Stimulated activated CD4-positive, alpha-beta T cell treated with anti-CD3 and anti-CD28 coated beads, Interleukin-1b, Interleukin-23, amount 100 ng/mL, for 24 hours (primary cell): ENCODE measurements around the gene SLC34A3.
"Not testable (repeated sequence)": the region's sequence is repeated elsewhere in the genome, so short reads cannot be mapped to it uniquely, and the experiment has no call there.

Experiments used
- DNase-seq, 4 experiments: peaks; one replicate each; pipeline ENCODE4 v3.0.0-alpha.2; 2020; ENCODE audit warnings: low read depth in 4 of 4, low spot score in 1 of 4

The SLC34A3 gene

GRCh38 chr9:137228968-137229896 lies 1.5 kb upstream of the SLC34A3 start:
- no peak for DNase-seq

DNA sequence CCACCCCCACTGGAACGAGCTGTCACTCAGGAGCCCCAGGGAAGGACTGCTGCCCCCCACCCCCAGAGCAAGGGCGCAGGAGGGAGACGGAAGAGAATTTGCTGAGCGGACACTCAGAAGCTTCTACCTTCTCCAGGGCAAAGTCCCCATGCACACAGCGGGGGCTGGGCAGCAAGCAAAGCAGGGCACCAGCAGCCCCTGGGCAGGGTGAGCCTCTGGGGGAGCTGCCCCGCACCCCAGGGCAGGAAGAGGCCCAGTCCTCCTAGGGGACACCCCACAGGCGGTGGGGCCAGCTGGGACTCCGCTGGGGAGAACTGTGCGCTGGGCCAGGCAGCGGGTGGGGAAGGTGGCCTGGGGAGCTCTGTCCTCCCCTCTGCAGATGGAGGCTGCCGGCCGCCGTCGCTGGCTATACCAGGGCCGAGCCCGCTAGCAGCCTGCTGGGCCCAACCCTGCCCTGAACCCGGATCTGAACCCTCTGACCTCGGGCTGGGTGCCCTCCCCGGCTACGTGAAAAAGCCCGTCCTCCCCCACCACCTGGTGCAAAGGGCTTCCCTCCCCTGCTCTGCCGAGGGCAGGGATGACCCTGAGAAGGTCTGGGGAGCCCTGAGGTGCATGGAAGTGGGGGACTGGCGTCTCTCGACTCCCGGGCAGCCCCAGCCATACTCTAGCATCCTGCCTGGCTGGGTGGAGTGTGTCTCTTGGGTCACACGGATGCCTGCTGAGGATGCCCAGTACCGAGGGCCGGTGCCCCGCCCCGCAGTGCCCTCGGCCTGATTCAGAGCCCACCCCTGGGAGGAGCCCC lies 597 bp upstream of the SLC34A3 start:
- DNase-seq = no peak

DNA sequence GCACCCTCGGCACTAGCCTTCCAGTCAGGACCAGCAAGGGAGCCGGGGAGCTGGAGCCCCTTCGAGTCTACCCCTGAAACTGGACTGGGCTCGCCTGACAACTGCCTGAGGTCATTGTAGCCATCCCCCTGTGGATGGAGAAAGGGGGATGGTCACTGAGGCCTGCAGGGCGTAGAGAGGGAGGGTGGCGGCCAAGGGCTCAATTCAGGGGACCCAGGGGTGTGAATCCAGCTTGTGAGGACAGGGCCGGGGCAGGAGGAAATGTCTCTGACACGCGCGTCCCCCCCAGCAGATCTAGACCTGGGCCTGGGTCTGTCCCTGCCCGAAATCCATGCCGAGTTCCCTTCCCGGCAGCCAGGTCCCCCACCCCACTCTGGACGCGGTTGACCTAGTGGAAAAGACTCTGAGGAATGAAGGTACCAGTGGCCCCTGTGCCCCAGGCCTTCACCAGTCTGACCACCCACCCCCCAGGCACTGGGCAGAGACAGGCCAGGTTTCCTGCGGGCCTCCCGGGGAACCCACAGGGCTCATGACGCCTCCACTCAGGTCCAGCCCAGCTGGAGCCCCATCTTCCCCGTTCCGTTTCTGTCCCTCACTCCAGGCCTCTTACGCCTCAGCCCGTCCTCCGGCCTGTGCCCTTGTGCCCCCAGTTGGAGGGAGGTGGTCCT lies 805 bp downstream of the SLC34A3 start:
- no peak for DNase-seq

GRCh38 chr9:137232101-137232500 lies 1.4 kb downstream of the SLC34A3 start:
- no peak for DNase-seq

DNA sequence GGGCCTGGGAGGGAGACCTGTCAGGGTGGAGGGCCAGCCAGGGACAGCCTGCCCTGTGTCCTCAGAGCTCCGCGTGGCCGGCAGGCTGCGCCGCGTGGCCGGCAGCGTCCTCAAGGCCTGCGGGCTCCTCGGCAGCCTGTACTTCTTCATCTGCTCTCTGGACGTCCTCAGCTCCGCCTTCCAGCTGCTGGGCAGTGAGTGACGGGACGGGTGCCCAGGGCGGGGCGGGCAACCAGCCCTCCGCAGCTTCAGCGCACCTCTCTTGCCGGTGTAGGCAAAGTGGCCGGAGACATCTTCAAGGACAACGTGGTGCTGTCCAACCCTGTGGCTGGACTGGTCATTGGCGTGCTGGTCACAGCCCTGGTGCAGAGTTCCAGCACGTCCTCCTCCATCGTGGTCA lies 1.8 kb downstream of the SLC34A3 start:
- DNase-seq = no peak

GRCh38 chr9:137233143-137233980 lies 2.7 kb downstream of the SLC34A3 start:
- DNase-seq = no peak

DNA sequence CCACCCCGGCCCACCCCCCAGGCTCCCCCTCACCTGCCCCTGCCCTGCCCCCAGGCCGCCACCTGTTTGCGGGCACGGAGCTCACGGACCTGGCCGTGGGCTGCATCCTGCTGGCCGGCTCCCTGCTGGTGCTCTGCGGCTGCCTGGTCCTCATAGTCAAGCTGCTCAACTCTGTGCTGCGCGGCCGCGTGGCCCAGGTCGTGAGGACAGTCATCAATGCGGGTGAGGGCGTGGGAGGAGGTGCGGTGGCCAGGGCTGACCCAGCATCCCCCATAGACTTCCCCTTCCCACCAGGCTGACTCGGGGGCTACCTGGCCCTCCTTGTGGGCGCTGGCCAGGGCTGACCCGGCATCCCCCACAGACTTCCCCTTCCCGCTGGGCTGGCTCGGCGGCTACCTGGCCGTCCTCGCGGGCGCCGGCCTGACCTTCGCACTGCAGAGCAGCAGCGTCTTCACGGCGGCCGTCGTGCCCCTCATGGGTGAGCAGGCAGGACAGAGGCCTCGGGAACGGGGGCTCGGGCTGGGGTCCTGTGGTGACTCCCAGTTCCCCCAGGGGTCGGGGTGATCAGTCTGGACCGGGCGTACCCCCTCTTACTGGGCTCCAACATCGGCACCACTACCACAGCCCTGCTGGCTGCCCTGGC lies 3.5 kb downstream of the SLC34A3 start:
- DNase-seq = no peak

DNA sequence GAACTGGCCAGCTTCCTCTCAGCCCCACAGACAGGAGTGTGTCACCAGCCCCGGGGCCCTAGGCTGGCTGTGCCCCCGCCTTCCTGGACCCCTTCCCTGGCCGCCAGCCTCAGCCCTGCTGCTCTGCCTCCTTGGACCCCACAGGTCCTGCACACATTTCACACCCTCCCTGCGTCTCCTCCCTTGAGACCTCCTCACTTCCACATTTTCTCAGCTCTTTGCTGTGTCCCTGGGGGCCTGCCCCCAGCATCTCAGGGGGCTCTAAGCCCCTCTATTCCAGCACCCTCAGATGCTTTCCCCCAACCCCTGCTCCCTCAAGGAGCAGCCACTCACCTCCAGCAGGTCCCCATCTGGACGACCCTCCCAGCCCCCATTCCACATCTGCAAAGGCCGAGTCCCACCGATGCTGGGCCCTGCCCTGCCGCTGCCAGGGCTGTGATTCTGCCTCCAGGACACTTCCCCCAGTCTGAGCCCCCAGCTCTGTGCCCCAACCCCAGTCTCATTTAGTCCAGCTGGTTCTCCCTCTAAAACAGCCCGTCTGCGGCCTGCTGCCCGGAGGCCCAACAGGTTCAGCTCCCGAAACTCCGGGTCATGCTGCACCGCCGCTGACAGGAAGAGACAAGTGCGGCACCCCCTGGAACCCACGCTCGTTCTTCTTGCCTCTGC lies 4.2 kb downstream of the SLC34A3 start:
- DNase-seq = no peak

DNA sequence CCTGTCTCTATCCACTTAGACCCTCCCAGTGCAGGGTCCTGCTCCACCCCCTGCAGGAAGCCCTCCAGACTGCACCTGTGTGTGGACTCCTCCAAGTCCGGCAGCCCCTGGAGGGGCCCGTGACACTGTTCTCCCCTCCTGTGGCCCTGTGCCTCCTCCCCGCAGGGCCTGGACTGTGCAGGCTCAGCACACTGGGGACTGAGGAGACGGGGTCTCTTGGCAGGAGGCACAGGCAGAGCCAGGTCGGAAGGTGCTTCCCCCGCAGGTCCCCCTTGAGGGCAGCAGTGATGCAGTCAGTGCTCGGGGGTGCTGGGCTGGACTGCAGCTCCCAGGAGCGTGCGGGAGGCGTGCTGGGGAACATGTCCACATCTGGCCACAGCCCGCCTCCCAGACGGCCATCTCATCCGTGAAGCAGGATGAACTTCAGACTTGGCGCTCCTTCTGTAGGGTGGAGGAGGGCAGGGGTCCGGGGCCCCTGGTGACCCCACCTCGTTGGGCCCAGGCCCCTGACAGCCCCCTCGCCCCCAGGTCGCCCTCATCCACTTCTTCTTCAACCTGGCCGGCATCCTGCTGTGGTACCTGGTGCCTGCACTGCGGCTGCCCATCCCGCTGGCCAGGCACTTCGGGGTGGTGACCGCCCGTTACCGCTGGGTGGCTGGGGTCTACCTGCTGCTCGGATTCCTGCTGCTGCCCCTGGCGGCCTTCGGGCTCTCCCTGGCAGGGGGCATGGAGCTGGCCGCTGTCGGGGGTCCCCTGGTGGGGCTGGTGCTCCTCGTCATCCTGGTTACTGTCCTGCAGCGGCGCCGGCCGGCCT lies 4.9 kb downstream of the SLC34A3 start:
- no peak for DNase-seq

DNA sequence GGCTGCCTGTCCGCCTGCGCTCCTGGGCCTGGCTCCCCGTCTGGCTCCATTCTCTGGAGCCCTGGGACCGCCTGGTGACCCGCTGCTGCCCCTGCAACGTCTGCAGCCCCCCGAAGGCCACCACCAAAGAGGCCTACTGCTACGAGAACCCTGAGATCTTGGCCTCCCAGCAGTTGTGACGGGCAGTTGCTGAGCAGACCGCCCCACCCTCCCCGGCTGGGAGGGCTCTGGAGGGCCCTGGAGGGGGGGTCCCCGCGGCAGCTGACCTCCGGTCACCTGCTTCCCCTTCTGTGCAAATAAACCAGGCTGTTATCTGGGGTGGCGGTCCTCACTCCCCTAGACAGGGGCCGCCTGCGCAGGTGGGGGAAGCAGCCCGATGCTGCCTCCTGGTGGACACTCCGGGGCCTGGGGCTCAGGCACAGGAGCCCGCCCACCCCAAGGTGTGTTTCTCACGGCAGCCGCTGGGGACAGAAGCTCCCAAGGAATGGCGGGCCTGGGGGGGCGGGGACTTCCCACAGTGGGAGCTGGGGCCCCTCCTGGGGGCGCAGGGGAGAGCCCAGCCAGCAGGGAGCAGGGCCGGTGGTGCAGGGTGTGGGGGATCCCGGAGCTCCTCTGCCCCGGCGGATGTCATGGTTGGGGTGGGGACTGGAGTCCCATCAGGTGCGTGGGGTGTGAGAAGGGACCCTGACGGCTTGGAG lies 5.7 kb downstream of the SLC34A3 start:
- DNase-seq = peak; percentile 81 to 91 (median 88)

GRCh38 chr9:137236936-137237421 lies 6.3 kb downstream of the SLC34A3 start:
- DNase-seq = no peak

GRCh38 chr9:137237759-137238726 lies 7.3 kb downstream of the SLC34A3 start:
- no peak for DNase-seq

- DNase-seq = not testable (repeated sequence)
Measured at GRCh38 chr9:137239541-137240200, 9.0 kb downstream of the SLC34A3 start.

DNA sequence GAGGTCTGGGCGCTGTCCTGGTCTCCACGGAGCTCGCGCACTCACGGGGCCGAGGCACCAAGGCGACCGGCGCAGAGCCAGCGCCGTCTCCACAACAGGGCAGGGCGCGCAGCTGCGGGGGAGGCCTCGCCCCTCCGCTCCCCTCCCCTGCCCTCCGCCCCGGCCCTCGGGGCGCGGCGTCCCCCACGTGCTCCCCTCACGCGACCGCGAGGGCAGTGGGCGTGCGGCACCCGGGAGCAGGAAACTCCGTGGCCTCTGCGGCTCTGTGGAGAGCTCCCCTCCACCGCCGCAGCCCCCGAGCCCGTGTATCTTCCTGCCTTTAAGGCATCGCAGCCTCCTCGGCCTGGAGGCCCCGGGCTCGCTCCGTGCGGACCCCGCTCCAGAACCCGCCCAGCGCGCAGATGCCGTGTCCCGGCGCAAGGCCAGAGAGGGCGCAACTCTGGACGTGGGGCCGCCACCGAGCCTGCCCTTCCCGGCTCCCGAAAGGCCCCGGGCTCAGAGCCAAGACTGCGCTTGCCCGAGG lies 9.7 kb downstream of the SLC34A3 start:
- peak in 3 of 4 experiments; percentile 36 to 58 (median 55) for DNase-seq

DNA sequence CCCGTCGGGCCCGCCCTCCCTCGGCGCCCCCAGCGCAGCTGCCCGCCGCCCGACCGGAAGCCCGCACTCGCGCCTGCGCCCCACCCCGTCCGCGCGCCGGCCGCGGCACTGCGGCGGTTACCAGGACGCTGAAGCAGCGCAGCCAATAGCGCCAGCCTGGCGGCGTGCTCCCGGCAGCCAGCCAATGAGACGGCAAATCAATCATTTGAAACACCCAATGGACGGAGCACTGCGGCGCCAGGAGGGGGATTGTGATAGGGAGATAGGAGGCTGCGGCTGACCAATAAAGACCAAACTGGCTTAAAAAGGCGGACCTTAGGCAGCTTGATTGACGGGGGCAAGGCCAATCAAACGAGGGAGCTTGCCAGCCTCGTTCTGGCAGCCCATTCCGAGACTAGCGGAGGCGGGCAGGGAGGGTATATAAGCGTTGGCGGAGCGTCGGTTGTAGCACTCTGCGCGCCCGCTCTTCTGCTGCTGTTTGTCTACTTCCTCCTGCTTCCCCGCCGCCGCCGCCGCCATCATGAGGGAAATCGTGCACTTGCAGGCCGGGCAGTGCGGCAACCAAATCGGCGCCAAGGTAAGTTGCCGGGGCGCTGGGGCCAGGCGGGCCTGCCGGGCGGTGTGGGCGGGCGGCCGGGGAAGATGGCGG lies 10.3 kb downstream of the SLC34A3 start, which contains the start of gene TUBB4B:
Gene TUBB4B (plus strand): TSS at position 447 of the 649 bp plus-strand sequence. CDS start 74 bp downstream, at position 521.
- DNase-seq = peak; percentile 88 to 96 (median 94)
